CD4-positive, alpha-beta T cell treated with Interleukin-10 for 1 hour (primary cell): ENCODE results near the gene KANK4.

ENCODE experiments used
- DNase-seq: peaks from one replicate; pipeline ENCODE4 v3.0.0-alpha.2; 2020

KANK4 gene

DNA sequence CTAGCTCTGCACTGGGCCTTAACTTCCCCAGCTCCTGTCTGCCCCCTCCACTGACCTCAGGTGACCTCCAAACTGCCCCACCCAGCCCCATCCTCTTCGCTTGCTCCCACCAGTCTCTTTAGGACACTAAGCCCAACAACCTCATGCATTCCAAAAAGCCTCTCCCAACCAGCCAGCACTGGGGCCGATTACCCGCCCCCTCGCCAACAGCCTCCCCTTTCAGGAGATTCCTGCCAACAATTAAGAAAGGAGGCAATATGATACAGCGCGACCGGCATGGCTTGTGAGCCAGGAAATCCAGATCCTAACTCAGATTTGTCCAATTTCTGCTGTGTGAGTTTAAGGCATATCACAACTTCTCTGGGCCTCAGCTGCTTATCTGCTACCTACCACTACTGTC is 14.7 kb downstream of the KANK4 start:
- DNase-seq, result no peak

DNA sequence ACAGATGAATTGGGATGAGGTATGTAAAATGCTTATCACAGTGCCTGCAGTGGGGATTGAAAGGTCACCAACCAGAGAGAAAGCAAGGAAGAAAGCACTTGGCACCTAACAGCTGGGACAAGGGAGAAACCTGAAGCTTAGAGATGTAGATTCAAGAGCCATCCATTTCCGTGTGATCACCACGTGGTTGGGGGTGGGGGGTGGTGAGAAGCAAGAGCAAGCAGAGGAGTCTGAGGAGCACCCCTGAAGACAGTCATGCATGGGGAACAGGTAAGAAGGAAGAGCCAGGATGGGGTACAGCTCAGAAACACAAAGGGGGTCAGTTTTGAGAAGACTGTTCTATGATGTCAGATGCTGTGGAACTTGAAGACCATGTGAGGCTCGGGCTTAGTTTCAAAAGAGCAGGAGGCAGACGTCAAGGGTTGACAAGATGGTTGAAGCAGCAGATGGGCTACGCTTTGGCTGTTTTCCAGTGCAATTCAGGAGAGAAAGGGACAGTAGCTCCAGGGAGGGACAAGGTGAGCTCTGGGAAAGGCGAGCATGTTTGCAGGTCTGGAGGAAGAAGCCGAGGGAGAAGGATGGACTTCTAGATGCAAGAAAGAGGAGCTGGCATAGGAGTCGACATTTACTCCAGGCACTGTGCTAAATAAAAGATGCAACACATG is 17.4 kb downstream of the KANK4 start:
- DNase-seq, result no peak

DNA sequence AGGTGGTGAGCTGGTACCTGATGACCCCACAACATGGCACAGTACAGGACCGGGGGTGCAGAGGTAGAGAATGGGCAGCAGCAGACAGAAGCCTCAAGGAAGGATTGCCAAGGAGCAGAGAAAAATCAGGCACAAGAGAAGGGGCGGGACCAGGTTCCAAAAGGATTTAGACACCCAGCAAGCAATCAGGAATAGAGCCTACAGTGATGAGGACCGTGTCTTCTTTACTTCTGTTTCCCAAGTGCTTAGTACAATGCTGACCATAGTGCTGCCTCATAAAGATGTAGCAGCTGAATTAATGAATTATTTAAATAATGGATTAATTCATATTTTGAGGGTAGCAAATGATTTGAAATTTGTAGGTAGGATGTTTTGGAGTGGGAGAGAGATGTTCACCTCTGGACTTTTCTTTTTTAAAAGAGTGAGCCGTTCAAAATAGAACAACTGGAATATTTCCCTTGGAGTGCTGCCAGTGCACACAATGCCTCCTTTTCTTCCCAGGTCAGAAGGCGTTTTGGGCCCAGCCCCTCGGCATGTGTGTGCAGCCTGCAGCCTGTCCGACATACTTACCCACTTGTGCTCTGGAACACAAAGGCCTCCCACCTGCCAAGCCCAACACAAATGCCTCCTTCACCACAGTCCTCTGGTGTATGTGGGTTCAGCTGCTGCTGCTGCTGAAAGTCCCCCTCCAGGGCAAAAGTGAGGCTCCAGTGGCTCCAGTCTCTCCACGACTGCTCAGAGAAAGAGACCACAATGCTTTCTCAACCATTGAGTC is 19.6 kb downstream of the KANK4 start:
- DNase-seq, result no peak

DNA sequence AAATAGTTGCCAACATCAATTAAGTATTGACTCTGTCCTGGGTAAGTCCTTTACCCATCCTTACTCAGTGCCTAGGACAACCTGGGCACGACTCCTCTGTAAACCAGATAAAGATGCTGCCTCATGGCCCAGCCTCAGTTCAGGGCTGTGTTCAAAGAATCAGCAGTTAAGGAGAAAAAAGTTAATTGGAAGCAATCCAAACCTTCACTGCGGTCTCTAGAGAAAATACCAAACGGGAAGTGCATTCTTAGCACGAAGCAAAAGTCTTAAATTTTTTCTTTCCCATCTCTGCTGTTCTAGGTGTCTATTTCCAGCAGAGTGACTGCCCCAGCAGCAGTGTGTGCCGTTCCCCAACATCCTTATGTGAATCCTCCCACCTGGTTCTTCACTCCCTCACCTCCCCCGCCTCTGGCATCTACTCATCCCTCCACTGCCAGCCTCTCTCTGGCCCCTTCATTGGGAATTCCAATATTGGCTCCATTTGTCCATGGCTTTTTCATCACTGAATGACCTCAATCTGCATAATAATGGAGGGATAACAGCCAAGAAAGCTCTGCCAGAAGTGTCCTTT is 23.2 kb downstream of the KANK4 start:
- peak; percentile 10 for DNase-seq

DNA sequence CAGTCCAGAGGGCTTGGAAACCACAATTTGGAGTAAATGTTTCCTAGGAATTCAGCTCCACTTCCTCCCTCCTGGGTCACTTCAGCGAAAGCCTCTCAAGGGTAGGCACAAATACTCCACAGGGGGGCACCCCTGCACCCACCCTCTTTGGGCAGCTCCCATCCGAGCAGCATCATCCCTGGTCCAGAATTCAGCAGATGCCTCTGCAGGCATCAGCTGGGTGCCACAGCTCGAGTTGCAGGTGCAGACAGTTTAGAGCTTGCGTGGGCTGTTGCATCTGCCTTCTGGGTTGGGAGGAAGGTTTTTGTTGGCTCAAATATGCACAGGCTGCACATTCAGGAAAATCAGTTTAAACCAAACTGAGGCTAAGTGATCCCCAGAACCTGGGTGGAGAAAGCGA is 25.0 kb downstream of the KANK4 start:
- no peak for DNase-seq

DNA sequence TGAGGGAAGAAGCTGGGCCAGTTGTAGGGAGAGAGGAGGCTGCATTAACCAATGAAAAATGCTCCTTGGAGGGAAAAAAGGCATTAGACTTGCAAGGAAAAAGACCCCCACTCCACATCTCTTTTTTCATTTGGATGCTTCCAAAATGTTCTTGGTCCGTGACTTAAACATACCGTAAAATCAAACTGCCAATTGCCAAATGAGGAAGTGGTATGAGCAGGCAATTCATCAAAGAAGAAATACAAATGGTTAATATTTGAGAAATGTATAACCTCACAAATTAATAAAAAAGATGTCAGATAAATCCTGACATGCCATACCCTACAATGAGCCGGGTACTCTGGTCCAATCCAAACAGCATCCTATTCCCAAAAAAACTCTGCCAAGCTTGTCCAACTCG is 30.6 kb downstream of the KANK4 start:
- no peak for DNase-seq

DNA sequence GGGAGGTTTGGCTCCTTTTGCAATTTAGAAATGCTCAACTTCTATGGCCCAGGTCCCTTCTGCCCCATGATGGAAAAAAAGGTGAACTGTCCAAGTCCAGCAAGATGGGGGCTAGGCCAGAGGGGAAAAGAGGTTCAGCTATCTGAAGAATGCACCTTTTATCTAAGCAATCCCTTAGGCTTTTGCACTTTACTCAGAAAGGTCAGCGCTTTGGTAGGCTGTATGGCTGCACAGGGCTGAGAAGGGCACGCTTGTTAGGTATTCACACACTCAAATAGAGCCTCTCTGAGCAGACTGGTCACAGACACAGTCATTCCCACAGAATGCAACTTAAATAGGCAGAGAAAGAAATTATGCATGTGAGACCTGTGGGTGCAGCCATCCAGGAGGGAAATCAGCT is 31.0 kb downstream of the KANK4 start:
- no peak for DNase-seq

DNA sequence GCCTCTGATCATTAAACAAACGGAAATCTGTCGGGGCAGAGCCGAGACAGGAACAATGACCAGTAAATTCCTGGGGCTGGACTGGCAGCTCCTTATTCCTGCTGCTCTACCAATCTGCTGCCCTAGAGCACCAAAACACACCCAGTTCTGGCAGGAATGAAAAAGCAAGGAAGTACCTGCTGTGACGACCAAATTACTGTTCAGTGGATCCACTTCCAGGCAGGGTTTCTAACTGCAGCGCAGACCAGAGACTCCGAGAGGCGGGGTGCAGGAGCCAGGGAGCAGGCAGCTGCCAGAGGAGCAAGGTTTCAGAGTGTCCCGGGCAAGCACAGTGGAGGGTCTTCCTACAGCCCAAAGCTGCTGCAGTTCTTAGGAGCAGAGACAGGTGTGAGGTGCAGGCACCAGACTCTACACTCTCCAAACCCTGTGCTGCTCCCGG is 32.4 kb downstream of the KANK4 start:
- DNase-seq, result no peak

DNA sequence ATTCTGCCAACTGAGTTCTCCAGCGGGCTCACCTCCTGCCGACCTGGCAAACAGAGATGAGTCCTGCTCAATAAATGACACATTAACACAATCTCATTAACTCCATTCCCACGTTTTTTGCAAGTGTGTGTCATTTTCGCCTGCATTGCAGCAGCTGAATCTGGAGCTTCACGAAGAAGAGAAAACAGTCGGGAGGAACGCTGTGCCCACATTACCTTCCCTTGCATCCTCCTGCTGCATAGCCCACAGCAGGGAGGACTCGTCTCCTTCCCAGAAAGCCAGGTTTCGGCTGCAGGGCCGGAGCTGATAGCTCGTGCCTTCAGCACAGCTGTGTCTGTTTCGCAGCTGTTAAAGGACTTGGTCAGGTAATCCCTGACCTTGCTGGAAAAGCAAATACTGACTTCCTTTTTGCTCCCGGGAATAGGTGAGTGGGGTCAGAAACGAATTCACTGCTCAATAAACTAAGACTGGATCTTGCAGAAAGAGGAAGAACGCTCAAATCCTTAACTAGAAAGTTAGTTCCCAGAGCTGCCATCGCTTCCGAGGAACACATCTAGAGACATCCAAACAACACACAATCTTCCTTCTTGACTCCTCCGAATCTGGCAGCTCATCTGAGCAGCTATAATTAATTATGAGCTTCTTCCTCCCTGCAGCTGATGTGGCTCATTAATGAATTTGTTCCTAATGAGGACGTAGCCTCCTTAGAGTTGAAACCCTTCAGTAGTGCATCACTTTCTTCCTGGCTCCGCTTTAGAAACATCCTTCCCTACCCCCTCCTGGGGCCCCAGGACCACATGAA is 33.0 kb downstream of the KANK4 start:
- no peak for DNase-seq

DNA sequence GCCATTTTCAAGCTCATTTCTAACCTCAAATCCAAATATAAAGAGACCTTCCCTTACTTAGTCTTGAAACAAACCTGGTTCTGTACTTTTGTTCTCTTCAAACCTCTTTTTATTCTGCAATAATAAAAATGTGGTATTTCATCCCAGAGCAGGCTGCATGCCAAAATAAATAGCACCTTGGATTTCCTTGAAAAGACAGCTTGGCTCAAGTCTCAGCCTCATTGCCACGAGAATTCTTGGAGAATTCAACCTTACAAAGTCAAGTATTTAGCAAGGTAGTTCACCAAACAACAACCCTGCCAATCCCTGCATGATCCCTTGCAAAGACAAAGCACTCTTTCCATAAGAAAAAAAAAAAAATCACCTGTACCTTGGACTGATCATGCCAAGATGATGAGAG is 33.8 kb downstream of the KANK4 start:
- DNase-seq, result no peak

DNA sequence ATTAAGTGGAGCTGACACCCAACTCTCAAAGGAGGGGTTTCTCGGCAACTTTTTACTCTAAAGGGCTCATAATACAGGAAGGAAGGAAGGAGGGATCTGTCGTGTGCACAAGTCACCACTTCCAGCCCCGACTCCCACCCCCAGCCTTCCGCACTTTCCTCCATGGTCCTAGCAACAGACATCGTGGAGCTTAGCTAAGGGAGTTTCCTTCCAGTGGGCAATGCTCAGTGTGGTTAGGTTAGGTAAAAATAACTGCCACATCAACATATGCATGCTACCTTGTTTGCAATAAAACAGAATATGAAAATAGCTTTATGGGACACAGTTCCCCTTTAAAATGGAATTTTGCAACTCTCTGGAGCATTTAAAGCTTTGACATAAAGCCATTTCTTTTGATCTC is 35.2 kb downstream of the KANK4 start:
- DNase-seq, result no peak

DNA sequence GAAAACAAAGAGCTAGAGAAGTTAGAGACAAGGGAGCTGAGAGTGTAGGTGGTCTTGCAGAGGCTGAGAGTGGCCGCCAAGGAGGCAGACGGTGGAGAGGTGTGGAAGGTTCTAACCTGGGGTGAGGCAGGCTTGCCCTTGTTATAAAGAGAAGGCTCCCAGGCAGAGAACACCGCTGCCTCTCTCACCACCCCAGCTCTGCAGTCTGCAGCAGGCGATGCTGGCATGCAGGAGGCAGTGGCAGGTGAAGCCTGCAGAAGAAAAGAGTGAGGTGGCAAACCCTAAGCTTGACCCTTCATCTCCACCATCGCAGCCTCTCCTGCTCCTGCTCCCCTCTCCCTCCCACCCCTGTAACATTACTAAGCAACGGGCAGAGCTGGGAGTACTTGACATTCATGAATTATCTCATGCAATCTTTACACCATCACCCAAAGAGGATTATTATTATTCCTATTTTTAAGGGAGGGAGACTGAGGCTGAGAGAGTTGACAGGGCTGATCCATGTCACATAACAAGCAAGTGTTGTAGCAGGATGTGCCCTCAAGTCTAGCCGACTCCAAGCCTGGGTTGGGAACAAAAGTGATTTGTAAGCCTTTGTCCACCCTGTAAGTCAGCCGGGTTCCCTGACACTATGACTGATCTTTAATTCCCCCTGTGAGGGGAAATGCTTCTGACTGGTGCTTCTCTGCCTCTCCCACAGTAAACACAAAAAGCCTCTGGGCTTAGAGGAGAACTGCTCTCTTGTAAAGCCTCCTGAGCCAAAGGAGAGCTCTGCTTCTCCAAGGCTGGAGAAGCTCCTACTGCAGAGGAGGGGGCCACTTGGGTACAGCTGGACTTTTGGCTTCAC is 36.1 kb downstream of the KANK4 start:
- DNase-seq, result no peak

DNA sequence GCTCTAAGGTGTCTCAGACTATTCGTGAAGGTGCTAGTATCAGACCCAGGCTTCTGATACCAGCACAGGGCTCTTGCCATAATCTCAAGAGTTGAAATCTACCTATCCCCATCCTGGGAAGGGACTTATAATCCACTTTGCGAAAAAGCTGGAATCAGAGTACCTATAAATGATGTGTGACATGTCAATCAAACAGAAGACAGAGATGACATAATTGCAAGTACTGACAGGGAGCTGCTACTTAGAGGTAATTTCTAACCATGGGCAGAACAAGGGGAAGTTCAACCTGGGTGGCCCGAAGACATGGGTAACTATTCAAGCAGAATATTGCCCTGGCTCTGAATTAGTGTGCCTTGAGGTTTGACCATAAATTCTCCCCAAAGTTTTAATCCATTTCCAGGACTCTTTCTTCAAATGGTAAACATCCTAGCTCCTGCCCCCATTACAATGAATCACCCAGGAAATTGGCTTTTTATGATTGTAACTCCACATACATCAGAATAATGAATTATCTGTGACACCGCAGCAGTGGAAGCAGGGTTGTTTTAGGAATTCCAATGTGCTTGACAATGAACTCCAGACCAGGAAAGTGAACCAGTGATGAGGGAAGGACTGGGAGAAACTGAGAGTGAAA is 37.2 kb downstream of the KANK4 start:
- DNase-seq, result no peak

DNA sequence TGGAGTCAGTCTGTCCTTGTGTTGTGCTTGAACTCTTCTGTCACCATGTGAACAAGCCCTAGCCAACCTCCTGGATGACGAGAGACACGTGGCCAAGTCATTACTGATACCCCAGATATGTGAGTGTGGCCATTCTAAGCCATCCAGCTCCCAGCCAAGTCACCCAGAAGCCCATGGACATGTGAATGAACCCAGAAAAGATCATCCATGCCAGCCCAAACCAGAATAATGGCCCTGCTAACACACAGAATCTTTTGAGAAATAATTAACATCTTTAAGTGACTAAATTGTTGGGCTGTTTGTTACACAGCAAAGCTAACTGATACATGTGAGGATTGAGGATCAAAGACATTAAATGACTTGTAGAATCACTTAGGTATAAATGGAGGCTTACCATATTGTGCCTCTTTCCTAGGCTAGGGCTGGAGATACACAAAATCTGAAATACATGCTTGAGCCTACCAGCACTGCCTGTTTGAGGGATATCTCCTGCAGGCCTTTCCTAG is 38.2 kb downstream of the KANK4 start:
- no peak for DNase-seq

DNA sequence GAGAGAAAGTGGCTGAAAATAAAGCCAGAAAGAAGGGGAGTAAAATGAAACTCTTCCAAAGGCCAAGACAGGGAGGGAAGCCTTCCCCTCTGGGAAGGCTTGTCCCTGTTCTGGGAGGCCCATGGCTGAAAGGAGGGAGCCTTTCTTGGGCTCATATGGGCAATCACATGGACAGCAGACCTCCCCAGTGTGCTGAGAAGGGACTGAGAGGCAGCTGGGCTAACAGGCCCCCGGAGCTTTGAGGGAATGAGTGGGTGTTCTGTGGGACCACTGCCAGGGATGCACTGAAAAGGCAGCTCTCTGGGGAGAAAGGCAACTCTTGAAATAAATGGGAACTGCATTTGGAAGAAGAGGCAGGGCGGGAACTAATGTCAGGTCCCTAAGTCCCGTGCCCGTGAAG is 39.1 kb downstream of the KANK4 start:
- DNase-seq, result no peak

DNA sequence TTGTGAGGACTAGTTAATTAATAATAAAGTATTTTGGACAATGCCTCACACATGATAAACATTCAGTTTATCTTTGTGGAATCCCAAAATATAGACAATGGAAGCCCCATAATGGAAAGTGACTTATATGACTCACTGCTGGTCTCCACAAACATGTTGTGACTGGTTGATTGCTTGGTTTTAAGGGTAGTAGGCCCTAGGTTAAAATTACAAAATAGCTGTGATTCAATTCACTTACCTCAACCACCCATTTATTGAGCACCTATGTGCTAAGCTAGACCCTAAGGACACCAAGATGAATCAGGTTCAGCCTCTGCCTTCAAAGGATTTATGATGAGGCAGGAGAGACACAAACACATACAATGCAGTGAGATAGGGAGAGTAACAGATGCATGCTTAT is 42.4 kb downstream of the KANK4 start:
- no peak for DNase-seq

DNA sequence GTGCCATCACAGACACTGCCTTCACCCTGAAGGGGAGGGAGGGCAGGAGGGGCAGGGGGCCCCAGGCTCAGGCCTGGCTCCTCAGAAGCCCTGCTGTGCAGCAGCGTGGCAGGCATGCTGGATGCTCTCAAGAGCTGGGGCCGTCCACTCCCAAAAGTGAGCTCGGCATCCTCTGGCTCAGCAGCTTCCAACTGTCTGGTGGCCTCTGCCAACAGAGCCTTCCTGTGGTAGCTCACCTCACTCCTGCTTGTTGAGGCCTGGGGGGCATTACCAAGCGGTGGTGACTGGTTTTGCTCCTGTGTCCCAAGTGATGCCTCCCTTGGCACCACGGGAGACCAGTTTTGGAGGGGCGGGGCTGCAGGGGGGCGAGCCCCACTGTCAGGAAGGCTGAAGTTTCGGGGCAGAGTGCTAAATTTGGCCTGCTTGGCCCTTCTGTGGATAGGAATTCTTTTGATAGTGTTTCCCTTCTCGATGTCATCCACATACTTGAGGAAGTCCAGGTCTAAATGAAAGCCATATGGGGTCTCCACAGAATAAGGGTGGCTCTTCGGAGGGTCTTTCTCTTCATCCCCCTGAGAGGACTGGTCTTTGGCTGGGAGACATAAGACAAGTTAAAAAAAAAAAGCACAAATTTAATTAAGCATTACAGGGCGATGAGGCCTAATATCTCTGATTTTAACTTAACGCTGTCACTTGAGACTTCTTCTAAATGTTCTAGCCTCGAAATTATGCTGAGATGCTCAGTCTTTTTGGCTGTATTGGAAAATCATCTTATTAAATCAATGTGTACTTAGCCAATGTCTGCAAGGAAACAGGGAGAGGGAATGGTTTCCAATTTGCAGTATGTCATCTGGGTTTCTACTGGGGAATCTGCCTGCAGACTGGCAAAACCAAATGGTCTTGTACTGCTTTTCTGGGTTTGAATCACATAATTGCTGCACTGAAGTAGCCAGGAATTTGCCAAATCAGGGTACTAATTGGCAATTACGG is 44.4 kb downstream of the KANK4 start:
- DNase-seq, result no peak

DNA sequence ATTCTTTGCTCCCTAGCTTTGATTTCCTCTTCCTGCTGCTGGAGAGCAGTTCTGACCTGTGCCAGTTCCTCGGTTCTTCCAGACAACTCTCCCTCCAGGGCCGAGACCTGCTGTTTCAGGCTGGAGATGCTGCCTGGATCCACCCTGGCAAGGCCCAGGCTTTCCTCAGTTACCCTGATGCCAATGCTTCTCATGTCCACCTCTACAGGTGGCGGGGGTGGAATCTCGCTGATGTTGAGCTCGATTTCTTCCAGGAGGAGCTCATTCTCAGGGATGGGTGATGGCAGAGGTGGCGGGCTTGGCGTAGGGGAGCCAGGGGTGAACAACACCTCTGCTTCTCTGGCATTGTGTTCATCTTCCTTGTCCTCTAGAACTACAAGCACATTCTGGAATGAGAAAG is 45.3 kb downstream of the KANK4 start:
- DNase-seq, result no peak

DNA sequence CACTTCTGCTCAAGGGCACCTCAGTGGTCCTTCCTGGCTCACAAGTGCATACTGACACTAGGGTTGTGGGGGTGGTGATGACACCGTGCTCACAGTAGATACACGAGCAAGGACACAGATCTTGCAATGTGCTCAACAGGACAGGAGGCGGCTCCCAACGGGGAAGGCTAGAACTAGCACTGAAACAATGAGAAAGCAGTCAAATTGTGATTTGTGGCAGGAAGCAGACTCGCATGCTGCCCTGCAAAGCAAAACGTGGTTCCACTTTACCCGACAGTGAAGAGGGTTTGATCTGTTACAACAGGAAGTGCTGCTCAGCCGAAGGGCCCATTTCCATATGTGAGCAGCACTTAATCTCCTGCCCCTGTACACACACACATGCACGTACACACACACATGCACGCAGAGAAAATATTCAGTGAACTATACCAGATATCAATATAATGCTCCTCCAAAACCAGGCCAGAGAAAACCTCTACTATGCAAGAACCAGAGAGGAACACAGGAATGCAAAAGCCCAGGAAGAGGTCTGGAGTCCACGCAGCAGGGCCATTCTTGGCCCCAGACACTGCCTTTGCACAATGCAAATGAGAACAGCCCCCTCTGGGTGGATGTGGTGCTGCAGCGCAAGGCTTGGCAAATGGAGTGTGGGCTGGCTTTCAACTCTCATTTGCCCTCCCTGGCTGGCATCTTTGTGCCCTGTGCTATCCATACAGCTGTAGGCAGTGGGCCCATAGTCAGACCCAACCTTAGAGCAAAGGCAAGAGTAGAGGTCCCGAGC is 47.1 kb downstream of the KANK4 start:
- peak; percentile 47 for DNase-seq

DNA sequence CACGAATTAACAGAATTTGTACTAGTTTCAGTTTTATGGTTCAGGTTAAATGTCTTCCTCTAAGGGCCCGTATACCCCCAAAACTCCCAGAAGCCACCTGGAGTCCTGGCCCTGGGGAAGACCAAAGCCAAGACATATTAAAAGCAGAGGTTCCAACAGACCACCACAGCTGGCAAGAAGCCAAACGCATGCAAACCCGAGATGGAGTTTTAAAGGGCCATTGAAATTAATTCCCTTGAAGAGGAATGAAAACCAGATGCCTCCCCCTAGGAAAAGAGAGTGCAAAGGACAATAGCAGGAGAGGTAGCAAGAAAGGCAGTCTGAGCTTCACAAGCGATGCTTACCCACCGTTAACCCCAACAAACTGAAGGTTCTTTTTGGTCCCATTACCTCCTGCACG is 48.1 kb downstream of the KANK4 start:
- DNase-seq, result no peak
